NB4 (cell line): ENCODE results near the gene MYOD1.
A peak's percentile ranks its signal among the peaks of the same experiment; 100 is the strongest.

Experiments
- DNase-seq: peaks from one replicate; pipeline ENCODE4 v3.0.0; 2010; ENCODE audit warnings: low read depth
- H3K4me3 ChIP-seq: one replicate; pipeline ENCODE4 v1.5.1; 2011; ENCODE audit warnings: mild to moderate bottlenecking, low read depth, low read length, moderate library complexity
- CTCF ChIP-seq: IDR thresholded peaks from one replicate; pipeline ENCODE4 v1.5.1; 2012; ENCODE audit warnings: low read depth, low read length
- MYC ChIP-seq: IDR thresholded peaks from 2 replicates; pipeline ENCODE4 v1.6.1; 2011; ENCODE audit warnings: low read depth, low read length
- POLR2A ChIP-seq: IDR thresholded peaks from 2 replicates; pipeline ENCODE4 v1.6.1; 2011; ENCODE audit warnings: mild to moderate bottlenecking; ENCODE audit not compliant: insufficient read length; ENCODE audit errors: extremely low read depth
- TF ChIP-seq, protein P1 (sequence below): IDR thresholded peaks from 2 replicates; pipeline ENCODE4 v1.6.1; 2011; ENCODE audit warnings: low read depth, low read length

Gene MYOD1

DNA sequence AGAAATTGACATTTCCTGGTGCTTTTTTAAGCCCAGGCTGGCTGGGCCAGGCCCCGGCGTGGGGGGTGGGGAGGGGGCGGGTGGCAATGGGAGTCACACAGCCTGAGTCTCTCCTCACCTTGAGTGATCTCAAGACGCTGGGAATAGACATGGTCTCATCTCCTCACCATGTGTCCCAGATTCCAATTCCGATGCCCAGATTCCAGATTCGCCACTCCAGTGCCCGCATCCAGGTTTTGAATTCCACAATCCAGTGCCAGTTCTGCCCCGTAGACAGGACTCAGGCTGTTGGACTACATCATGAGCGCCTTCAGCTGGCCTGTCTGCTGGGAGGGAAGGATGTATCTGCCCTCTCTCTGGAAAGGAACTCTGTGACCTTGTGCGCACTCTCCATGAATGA is 34.3 kb downstream of the MYOD1 start:
- no peak overlapping the region for H3K4me3 ChIP-seq
- no peak for DNase-seq
- TF ChIP-seq MYC: no peak
- TF ChIP-seq POLR2A: no peak
- TF ChIP-seq CTCF: no peak
- TF ChIP-seq, protein P1, sequence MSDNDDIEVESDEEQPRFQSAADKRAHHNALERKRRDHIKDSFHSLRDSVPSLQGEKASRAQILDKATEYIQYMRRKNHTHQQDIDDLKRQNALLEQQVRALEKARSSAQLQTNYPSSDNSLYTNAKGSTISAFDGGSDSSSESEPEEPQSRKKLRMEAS: no peak

DNA sequence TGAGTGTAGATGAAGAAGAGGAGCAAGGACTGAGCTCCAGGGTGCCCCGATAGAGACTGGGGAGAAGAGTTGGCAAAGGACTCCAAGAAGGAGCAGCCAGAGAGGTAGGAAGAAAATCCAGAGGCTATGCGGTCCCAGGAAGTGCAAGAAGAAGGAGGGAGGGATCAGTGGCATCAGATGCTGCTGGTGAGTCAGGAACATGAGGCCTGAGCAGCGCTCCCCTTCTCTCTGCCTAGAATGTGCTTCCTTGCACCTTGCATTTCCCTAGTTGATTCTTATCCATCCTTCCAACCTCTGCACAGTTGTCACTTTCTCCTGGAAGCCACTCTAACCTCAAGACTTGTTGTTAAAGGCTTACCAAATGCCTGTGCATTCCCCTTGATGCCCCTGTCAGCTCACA is 36.5 kb downstream of the MYOD1 start:
- no peak overlapping the region for H3K4me3 ChIP-seq
- DNase-seq: no peak
- no peak for TF ChIP-seq POLR2A
- no peak for TF ChIP-seq MYC
- TF ChIP-seq CTCF: no peak
- TF ChIP-seq, protein P1: no peak

- TF ChIP-seq MYC: no peak
- peak; percentile 49 for TF ChIP-seq CTCF
- no peak for TF ChIP-seq POLR2A
- H3K4me3 ChIP-seq: no peak overlapping the region
- peak; percentile 64 for DNase-seq
Measured at GRCh38 chr11:17760102-17761029, 41.0 kb downstream of the MYOD1 start.

DNA sequence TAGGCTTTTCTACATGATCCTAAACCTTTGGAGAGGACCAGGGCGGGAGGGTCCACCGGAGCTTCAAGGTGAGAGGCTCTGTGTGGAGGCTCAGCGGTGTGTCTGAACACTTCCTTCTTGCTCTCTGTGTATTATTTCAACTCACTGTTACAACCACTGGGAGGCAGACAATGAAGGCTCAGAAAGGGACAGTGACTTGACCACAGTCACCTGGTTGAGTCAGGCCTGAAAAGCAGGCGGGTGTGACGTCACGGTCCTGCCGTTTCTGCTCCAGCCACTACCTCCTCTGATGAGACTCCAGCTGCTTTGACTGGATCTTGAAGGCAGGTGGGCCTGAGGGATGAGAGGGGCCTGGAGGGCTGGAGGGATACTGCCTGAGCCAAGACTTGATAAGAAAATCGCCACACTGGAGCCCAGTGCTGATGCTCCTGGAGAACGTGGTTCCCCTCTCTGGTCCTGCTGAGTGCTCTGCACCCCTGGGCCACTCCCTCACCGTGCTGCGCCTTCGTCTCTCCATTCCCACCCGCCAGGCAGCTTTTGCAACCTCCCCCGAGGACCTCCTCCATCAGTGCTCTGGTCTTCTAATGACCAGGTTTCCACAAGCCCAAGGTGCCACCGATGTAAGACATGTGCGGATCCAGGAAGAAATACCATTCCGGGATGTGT is 43.1 kb downstream of the MYOD1 start:
- no peak overlapping the region for H3K4me3 ChIP-seq
- TF ChIP-seq MYC (no peak), CTCF (peak; percentile 9)
- DNase-seq: peak; percentile 45

GRCh38 chr11:17763244-17763643 is 43.9 kb downstream of the MYOD1 start:
- no peak for TF ChIP-seq POLR2A
- TF ChIP-seq, protein P1: no peak
- DNase-seq: no peak
- H3K4me3 ChIP-seq: no peak overlapping the region

DNA sequence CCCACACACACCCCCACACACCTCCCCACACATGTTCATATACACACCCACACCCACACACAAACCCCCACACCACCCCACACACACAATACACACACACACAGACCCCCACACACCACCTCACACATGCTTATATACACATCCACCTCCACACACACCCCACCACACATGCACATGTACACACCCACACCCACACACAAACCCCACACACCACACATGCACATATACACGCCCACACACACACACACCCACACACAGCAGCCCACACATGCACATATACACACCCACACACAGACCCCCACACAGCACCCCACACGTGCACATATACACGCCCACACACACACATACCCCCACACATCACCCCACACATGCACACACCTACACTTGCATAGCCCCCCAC is 44.3 kb downstream of the MYOD1 start:
- DNase-seq: no peak
- H3K4me3 ChIP-seq: no peak overlapping the region
- TF ChIP-seq MYC: no peak
- no peak for TF ChIP-seq CTCF
- TF ChIP-seq, protein P1: no peak
- no peak for TF ChIP-seq POLR2A
